Activated T-helper 1 cell treated with anti-CD3 and anti-CD28 coated beads, Interleukin-12 subunit alpha, Interleukin-12 subunit beta, Interleukin-2, Interleukin-4 antibody, amounts not matched to agents 30 ng/mL and 10 ng/mL and 1 ng/mL, durations not matched to agents 14 hours and 24 hours and 36 hours (primary cell): ENCODE measurements around the gene GRK3. TPM values are rescaled to one million over a fixed set of nuclear protein-coding genes. Genes with fewer than 3 reads are reported as not detected.
"Not testable (repeated sequence)": the region's sequence is repeated elsewhere in the genome, so short reads cannot be mapped to it uniquely, and the experiment has no call there.

Experiments used
- DNase-seq: peaks from one replicate; pipeline ENCODE4 v3.0.0; 2021; ENCODE audit warnings: low spot score
- H3K27ac Mint-ChIP-seq: one replicate; pipeline ENCODE4 v1.8.0; 2021; ENCODE audit warnings: mild to moderate bottlenecking, mixed read lengths
- H3K27me3 Mint-ChIP-seq: one replicate; pipeline ENCODE4 v1.8.0; 2022; ENCODE audit warnings: mild to moderate bottlenecking, moderate library complexity, mixed read lengths; ENCODE audit not compliant: insufficient read depth
- H3K36me3 Mint-ChIP-seq: one replicate; pipeline ENCODE4 v1.8.0; 2021; ENCODE audit warnings: low read depth, mixed read lengths
- H3K4me1 Mint-ChIP-seq: one replicate; pipeline ENCODE4 v1.8.0; 2021; ENCODE audit warnings: low read depth, mixed read lengths
- H3K4me3 Mint-ChIP-seq: one replicate; pipeline ENCODE4 v1.8.0; 2021; ENCODE audit warnings: mild to moderate bottlenecking, moderate library complexity, mixed read lengths
- H3K9me3 Mint-ChIP-seq: one replicate; pipeline ENCODE4 v1.8.0; 2021; ENCODE audit warnings: mixed read lengths
- intact Hi-C: fragments of 100-400 bp; cut with micrococcal nuclease; formaldehyde crosslinking; loops from one replicate; pipeline ENCODE4 v1.15.1; 2024
- total RNA-seq: library from RNA; stranded (reverse); gene quantifications from 2 replicates; pipeline ENCODE4 v1.2.3, GENCODE V29; 2022

GRK3 gene
- total RNA-seq, 1 donor from 2014 or later: 33.0 TPM

DNA sequence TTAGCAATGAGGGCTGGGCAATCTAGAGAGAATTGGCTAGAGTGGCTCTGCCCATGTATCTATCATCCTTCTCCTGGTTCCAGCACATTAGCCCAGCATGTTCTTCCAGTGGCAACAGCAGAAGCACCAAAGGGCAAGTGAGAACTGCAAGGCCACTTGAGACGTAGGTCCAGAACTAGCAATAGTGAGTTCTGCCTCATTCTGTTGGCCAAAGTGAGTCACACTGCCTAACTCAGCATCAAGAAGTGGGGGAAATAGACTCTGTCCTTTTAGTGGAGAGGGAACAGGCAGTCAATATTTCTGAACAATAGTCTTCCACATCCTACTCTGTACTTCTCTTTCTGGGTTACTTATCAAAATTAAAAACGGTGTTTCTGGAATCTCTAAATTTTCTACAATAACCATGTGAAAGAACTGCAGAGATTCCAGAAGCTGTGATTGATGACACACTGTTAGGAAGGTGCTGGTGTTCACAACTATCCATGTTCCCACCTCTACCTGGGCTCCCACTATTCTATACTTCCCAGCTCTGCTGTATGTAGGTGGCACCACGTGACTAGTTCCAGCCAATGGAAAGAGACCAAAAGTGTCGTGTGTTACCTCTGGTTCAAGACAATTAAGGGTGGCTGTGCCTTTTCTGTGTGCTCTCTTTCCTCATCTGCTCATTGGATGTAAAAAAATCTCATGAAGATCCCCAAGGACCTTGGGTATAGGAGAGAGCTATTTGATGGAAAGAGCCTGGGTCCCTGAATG, 23.4 kb upstream of the GRK3 start:
- peaks cover 5% of the 10 kb centered on the region for H3K27me3 Mint-ChIP-seq
- intact Hi-C loops: no loop called here
- H3K4me3 Mint-ChIP-seq: no peak overlapping the region

DNA sequence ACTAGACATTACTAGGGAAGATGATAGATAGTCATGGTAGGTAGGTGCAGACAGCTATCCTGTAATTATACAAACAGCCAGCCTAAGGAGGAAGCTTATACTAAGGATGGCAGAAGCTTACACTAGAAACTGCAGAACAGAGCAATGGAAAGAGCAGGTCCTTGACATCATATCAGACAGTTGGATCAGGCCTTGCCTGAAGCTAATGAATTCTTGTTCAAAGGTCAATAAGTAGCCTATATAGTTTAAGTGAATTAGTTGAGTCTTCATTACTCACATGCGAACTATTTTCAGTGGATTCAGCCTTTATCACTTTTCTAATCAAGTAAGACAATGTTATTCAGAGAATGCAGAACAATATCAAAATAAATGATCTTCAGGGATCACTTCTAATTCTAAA, 22.3 kb upstream of the GRK3 start:
- Mint-ChIP-seq H3K9me3 (no peaks in the 10 kb centered on the region), H3K36me3 (peaks cover 4% of the 10 kb centered on the region), H3K27me3 (peaks cover 5% of the 10 kb centered on the region), H3K4me1 (peaks cover 23% of the 10 kb centered on the region), H3K27ac (no peak overlapping the region), H3K4me3 (no peak overlapping the region)
- no peak for DNase-seq
- intact Hi-C loops: no loop called here

More for the DNA sequence above, 23.4 kb upstream of the GRK3 start:
- Mint-ChIP-seq H3K36me3 (peaks cover 4% of the 10 kb centered on the region), H3K27ac (no peak overlapping the region), H3K9me3 (no peaks in the 10 kb centered on the region), H3K4me1 (peaks cover 18% of the 10 kb centered on the region)
- DNase-seq: no peak

DNA sequence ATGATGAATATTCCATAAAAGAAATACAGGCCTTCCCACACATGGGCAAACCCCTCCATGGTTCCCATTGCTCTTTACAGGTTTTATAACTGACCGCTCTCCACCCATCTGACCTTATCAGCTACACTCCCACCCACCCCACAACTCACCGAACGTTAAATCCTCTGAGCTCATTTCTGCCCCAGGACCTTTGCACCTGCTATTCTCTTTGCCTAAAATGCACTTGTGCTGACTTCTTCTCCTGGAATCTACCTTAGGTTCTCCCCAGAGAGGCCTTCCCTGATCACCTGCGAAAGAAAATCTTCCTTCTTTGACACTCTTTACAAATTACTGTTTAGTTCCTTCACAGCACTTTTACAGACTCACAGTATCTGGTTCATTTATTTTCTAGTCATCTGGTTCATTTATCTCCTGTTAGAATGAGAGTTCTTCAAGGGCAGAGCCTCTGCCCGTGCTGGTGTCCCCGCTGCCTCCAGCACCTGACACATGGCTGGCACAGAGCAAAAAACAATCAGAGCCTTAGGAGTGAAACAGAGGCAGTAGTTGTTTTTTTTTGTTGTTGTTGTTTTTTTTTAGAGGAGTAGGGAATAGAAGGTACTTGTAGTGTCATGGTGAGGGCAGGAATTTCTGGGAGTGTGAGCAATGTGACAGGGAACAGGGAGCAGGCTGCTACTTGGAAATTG, 21.6 kb upstream of the GRK3 start:
- Mint-ChIP-seq H3K27ac (no peak overlapping the region), H3K4me1 (peaks cover 28% of the 10 kb centered on the region), H3K27me3 (peaks cover 5% of the 10 kb centered on the region), H3K36me3 (peaks cover 4% of the 10 kb centered on the region), H3K4me3 (no peak overlapping the region), H3K9me3 (no peaks in the 10 kb centered on the region)
- intact Hi-C loops: no loop called here
- DNase-seq: no peak

DNA sequence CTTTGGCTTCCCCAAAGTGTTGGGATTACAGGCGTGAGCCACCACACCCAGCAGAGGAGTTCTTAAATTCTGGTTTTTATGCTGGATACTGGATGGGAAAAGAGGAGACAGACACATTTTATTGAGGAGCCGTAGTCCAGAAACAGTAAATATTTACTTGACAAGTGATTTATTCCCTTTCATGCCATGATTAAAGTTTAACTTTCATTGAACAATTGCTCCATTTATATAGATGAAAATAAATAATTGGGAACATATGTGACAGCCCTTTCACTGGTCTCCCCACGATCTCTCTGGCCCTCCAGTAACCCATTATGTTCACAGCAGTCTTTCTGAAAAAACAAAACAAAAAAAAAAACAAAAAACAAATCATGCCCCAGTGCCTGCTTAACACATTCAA, 19.3 kb upstream of the GRK3 start:
- intact Hi-C loops: no loop called here
- Mint-ChIP-seq H3K9me3 (no peaks in the 10 kb centered on the region), H3K4me3 (no peak overlapping the region), H3K36me3 (peaks cover 4% of the 10 kb centered on the region), H3K27me3 (no peaks in the 10 kb centered on the region), H3K27ac (peak overlapping the region; percentile 9), H3K4me1 (peaks cover 41% of the 10 kb centered on the region)
- no peak for DNase-seq

DNA sequence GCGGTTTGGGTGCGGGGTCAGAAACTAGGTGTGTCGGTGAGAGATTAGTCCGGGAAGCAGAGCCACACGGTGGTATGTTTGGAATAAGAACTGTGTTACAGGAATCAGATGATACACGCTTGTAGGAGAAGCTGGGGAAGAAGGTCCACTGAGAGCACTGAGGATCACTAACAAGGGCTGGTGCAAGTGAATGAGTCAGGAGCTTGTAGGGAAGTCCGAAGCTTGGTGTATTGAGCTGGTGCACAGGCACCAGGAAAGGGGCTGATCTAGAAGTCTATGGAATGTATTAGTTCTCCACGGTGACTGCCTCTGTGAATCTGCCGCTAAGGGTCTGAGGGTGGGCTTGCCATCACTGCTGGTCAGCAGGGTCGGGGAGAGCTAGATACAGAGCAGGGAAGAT, 18.8 kb upstream of the GRK3 start:
- DNase-seq: no peak
- intact Hi-C loops: no loop called here
- peaks cover 41% of the 10 kb centered on the region for H3K4me1 Mint-ChIP-seq
- no peak overlapping the region for H3K4me3 Mint-ChIP-seq
- H3K27ac Mint-ChIP-seq: peak overlapping the region; percentile 36
- peaks cover 4% of the 10 kb centered on the region for H3K36me3 Mint-ChIP-seq
- H3K27me3 Mint-ChIP-seq: no peaks in the 10 kb centered on the region
- H3K9me3 Mint-ChIP-seq: no peaks in the 10 kb centered on the region

DNA sequence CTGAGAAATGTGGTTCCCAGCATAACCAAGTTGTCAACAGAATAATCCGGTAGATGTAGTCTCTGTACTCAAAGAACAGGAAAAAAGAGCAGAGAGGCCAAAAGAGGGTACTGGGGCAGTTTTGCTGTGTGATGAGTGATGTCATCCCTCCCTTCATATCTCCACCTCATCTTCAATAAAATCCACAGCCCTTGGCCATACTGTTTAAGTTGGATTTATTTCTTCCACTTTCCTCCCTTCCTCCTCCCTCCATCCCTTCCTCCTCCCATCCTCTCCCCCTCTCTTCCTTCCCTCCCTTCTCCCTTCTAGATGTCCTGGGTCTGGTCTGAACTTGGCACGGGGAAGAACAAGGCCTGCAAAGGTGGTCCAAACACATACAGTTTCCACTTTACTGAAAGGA, 18.2 kb upstream of the GRK3 start:
- Mint-ChIP-seq H3K36me3 (peaks cover 4% of the 10 kb centered on the region), H3K4me3 (no peak overlapping the region), H3K27ac (peak overlapping the region; percentile 9), H3K4me1 (peaks cover 41% of the 10 kb centered on the region), H3K9me3 (no peaks in the 10 kb centered on the region), H3K27me3 (no peaks in the 10 kb centered on the region)
- intact Hi-C loops: no loop called here
- no peak for DNase-seq

DNA sequence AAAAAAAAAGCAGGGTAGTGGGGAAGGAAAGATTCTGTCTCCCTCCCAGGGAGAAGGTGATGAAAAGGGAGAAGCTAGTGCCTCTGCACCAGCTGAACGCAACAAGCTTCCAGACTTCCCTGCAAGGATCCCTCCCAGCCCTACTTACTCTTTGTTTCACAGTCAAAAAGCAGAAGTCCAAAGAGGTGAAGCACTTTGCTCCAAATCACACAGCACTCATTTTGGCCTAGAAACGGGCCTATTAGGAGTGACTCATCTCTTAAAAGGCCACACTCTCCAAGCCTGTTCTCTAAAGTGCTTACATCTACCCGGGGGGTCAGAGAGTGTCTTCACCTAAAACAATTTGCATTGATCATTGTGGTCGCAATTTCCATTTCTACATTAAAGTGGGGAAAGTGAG, 17.7 kb upstream of the GRK3 start:
- H3K4me3 Mint-ChIP-seq: no peak overlapping the region
- H3K27ac Mint-ChIP-seq: no peak overlapping the region
- no peaks in the 10 kb centered on the region for H3K9me3 Mint-ChIP-seq
- intact Hi-C loops: no loop called here
- H3K27me3 Mint-ChIP-seq: no peaks in the 10 kb centered on the region
- peaks cover 41% of the 10 kb centered on the region for H3K4me1 Mint-ChIP-seq
- DNase-seq: no peak
- peaks cover 4% of the 10 kb centered on the region for H3K36me3 Mint-ChIP-seq

DNA sequence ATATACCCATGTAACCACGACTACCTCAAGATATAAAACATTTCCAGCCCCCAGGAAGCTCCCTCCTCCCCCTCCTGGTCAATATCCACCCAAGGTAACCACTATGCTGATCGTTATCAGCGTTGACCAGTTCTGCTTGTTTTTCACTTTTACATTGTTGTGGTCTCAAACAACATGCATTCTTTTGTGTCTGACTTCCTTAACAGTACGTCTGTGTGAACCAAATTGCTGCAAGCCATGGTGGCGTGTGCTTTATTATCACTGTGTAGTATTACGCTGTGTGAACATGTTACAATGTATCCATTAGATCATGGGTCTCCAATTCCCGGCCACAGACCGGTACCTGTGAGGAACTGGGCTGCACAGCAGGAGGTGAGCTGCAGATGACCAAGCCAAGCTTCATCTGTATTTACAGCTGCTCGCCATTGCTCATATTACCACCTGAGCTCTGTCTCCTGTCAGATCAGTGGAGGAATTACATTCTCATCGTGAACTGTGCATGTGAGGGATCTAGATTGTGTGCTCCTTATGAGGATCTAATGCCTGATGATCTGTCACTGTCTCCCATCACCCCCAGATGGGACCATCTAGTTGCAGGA, 15.5 kb upstream of the GRK3 start:
- peaks cover 38% of the 10 kb centered on the region for H3K4me1 Mint-ChIP-seq
- no peak overlapping the region for H3K27ac Mint-ChIP-seq
- no peak for DNase-seq
- H3K4me3 Mint-ChIP-seq: no peak overlapping the region
- no peaks in the 10 kb centered on the region for H3K9me3 Mint-ChIP-seq
- no peaks in the 10 kb centered on the region for H3K36me3 Mint-ChIP-seq
- intact Hi-C loops: no loop called here
- peaks cover 2% of the 10 kb centered on the region for H3K27me3 Mint-ChIP-seq

DNA sequence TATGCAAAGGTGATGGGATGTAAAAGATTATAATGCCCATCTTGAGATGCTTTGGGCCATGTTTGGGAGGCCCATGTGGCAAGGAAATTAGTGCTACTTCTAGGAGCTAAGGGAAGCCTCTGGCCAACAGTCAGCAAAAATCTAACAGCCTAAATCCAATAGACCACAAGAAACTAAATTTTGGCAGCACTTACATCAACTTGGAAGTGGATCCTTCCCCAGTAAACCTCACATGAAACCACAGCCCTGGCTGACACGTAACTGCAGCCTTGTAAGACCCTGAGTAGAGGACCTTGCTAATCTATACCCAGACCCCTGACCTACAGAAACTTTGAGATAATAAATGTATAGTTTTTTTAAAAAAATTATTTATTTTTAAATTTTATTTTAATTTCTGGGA, 13.1 kb upstream of the GRK3 start:
- peaks cover 20% of the 10 kb centered on the region for H3K4me1 Mint-ChIP-seq
- H3K4me3 Mint-ChIP-seq: no peak overlapping the region
- peaks cover 2% of the 10 kb centered on the region for H3K27me3 Mint-ChIP-seq
- DNase-seq: no peak
- intact Hi-C loops: no loop called here
- no peak overlapping the region for H3K27ac Mint-ChIP-seq
- H3K9me3 Mint-ChIP-seq: no peaks in the 10 kb centered on the region
- H3K36me3 Mint-ChIP-seq: no peaks in the 10 kb centered on the region

DNA sequence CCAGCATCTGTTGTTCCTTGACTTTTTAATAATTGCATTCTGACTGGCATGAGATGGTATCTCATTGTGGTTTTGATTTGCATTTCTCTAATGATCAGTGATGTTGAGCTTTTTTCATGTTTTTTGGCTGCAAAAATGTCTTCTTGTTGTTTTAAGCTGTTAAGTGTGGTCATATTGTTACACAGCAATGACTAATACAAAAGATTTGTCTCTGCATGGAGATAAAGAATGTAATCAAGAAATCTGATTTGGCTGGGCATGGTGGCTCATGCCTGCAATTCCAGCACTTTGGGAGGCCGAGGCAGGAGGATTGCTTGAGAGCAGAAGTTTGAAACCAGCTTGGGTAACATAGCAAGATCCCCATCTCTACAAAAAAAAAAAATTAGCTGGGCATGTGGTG, 12.1 kb upstream of the GRK3 start:
- intact Hi-C loops, H3K9me3 Mint-ChIP-seq, H3K4me3 Mint-ChIP-seq, H3K27ac Mint-ChIP-seq, H3K27me3 Mint-ChIP-seq, DNase-seq, H3K36me3 Mint-ChIP-seq: not testable (repeated sequence)
- H3K4me1 Mint-ChIP-seq: peaks cover 18% of the 10 kb centered on the region

DNA sequence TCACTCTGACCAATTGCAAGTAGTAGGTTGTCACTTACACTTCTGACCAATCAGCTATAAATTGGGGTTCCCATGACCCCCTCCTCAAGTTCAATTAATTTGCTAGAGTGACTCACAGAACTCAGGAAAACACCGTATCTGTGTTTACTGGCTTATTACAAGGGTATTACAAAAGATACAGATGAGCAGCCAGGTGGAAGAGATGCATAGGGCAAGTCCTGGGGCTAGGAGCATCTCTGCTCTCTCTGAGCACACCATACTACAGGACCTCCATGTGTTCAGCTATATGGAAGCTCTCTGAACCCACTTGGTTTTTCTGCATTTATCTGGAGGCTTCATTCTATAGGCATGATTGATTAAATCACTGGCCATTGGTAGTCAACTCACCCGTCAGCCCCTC, 11.3 kb upstream of the GRK3 start:
- no peaks in the 10 kb centered on the region for H3K36me3 Mint-ChIP-seq
- H3K27ac Mint-ChIP-seq: no peak overlapping the region
- H3K9me3 Mint-ChIP-seq: no peaks in the 10 kb centered on the region
- H3K4me3 Mint-ChIP-seq: no peak overlapping the region
- intact Hi-C loops: no loop called here
- peaks cover 2% of the 10 kb centered on the region for H3K27me3 Mint-ChIP-seq
- no peak for DNase-seq
- peaks cover 10% of the 10 kb centered on the region for H3K4me1 Mint-ChIP-seq

DNA sequence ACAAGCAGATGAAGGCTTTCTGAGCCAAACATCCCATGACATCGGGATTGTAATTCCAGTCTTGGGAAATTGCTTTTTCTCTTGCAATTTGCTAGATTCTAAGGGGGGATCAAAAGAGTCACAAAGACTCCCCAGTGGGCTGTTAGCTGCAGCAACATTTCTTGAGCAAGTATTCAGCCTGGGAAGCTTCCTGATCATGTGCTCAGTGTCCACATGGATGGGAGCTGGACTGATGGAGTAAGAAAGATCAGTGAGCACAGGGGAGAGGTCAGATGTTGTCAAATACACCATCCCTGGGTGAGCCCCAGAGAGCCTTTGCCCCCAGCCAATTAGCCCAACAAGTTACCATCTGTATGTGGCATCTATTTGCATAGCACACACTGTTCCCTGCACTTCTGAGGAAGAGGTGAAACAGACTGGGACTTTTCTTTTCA, 10.2 kb upstream of the GRK3 start:
- Mint-ChIP-seq H3K27ac (no peak overlapping the region), H3K4me3 (no peak overlapping the region), H3K9me3 (no peaks in the 10 kb centered on the region), H3K27me3 (peaks cover 2% of the 10 kb centered on the region), H3K36me3 (no peaks in the 10 kb centered on the region), H3K4me1 (no peaks in the 10 kb centered on the region)
- intact Hi-C loops: no loop called here
- no peak for DNase-seq

DNA sequence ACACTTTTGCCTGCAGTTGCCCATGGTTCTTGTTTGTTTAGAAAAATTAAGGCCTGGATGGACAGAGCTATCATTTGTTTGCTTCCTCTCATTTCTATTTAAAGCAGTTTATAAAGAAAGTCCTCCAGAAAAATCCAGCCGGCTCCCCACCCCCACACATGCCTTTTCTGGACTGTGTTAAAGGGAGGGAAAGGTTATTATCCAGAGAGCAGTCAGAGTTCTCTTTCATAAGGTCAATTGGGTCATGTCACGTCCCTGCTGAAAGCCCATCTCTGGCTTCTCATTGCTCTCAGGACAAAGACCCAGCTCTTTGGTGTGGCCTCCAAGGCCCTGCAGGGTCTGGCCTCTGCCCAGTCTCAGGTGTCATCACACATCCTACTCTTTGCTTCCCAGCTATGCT, 9.8 kb upstream of the GRK3 start:
- Mint-ChIP-seq H3K4me1 (no peaks in the 10 kb centered on the region), H3K27ac (no peak overlapping the region), H3K36me3 (no peaks in the 10 kb centered on the region), H3K27me3 (peaks cover 2% of the 10 kb centered on the region), H3K4me3 (no peak overlapping the region), H3K9me3 (no peaks in the 10 kb centered on the region)
- intact Hi-C loops: no loop called here
- no peak for DNase-seq
